Subcutaneous adipose tissue (tissue), 4 donors: ENCODE measurements around the gene COX6A1. TPM values are rescaled to one million over a fixed set of nuclear protein-coding genes. Genes with fewer than 3 reads are reported as not detected.

Experiments used
- total RNA-seq, 4 donors: library from RNA; depleted of rRNA; stranded (reverse); fragments of >200 nt; gene quantifications; one replicate each; pipeline ENCODE4 v1.1.0, GENCODE V29; 2016
- TF ChIP-seq, protein P1 (sequence below): fragments of 450-650 bp; IDR thresholded peaks from one replicate; pipeline ENCODE4 v1.5.1; 2016; ENCODE audit warnings: low read depth, mild to moderate bottlenecking, control low read depth, antibody characterized with exemption, moderate library complexity

COX6A1 gene
- total RNA-seq, 4 donors from 2014 or later: 514 to 710 (median 569) TPM

DNA sequence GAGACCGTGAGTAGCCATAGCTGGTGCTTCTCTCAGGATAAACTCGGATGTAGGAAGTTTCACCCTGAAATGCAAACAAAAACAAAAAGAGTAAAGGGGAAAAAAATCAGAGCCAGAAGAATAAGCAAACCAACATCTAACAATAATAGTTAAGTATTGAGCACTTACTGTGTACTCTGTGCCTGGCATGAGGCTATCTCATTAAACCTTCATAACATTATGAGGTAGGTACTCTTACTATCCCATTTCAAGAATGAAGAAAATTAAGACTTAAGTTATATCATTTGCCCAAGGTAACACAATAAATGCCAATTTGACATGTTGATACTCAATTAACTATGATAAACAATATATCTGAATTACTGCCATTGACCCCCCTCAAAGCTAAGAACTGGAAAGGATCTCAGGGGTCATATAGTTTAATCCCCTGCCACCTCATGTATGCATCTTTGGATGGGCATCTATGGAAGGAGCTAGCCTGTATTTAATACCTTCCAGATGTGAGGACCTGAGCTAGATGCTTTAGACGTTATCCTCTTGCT, 24.3 kb downstream of the COX6A1 start:
- TF ChIP-seq, protein P1, sequence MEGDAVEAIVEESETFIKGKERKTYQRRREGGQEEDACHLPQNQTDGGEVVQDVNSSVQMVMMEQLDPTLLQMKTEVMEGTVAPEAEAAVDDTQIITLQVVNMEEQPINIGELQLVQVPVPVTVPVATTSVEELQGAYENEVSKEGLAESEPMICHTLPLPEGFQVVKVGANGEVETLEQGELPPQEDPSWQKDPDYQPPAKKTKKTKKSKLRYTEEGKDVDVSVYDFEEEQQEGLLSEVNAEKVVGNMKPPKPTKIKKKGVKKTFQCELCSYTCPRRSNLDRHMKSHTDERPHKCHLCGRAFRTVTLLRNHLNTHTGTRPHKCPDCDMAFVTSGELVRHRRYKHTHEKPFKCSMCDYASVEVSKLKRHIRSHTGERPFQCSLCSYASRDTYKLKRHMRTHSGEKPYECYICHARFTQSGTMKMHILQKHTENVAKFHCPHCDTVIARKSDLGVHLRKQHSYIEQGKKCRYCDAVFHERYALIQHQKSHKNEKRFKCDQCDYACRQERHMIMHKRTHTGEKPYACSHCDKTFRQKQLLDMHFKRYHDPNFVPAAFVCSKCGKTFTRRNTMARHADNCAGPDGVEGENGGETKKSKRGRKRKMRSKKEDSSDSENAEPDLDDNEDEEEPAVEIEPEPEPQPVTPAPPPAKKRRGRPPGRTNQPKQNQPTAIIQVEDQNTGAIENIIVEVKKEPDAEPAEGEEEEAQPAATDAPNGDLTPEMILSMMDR: no peak

DNA sequence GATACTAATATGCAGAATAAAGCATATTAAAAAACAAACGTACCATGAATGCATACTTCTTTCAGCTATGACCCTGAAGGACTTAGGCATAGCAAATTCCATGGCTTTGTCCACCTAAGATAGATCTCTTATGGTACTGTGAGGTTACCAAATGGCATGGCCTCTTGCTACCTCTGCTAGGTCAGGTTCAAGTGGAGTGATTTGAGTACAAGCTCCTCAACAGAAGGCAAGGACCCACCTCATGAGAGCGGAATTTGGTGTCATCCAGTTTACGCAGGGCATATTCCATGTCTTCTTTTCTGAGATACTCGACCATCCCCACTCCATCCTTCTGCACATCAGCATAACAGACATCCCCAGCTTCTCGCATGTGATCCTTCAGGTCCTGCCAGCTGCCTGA, 25.8 kb downstream of the COX6A1 start:
- TF ChIP-seq, protein P1: no peak

DNA sequence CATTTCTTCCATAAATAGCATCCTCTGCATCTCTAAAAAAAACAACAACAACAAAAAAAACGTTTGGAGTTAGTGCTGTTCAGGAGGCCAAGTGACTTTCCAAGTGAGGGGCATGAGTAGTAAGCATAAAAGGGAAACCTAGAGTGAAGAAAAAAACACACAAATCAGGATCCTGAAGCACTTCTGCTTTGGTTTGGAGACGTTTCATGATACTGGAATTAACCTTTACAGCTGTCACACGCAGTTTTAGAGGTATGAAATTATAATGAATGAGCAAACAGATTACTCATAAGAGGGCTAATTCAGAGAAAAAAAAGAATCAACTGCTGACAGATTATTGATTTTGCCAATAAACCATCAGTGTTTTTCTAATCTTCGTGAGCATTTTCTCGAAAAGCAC, 27.8 kb downstream of the COX6A1 start:
- TF ChIP-seq, protein P1: no peak

DNA sequence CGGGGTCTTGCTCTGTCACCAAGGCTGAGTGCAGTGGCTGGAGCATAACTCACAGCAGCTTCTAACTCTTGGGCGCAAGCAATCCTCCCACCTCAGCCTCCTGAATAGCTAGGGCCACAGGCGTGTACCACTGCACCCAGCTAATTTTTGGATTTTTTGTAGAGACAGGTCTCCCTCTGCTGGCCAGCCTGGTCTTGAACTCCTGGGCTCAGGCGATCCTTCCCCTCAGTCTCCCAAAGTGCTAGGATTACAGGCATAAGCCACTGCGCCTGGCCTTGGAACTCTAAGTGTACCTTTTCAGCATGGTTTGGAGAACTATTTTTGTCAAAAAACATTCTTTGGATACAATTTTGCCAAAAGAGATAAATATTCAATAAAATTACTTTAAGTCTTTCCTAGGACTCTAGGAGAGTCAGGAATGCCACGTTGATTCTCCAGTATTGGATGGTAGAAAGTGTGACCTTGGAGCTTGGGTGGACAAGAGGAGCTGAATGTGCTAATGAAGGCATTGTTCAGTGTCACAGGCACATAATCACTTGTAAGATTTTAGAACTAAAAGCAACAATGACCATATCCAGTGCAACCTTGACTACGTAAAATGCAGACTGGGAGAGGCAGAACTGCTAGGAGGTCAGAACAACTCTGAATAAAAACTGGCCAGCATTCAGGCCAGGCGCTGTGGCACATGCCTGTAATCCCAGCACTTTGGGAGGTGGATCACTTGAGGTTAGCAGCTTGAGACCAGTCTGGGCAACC, 28.8 kb downstream of the COX6A1 start:
- TF ChIP-seq, protein P1: no peak

DNA sequence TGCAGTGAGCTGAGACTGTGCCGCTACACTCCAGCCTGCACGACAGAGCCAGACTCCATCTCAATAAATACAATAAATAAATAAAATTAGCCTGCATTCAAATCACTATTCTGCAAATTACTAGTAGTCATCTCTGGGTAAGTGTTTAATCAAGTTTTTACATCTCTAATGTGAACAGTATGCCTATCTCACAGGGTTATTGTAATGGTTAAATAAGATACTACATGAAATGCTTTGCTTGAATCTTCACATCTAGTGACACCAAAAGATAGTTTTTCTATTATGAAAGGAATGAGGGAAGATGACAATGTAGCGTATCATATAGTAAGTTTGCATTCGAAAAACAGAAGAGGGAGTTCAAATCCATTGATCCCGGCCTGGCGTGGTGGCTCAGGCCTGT, 29.5 kb downstream of the COX6A1 start:
- TF ChIP-seq, protein P1: no peak

DNA sequence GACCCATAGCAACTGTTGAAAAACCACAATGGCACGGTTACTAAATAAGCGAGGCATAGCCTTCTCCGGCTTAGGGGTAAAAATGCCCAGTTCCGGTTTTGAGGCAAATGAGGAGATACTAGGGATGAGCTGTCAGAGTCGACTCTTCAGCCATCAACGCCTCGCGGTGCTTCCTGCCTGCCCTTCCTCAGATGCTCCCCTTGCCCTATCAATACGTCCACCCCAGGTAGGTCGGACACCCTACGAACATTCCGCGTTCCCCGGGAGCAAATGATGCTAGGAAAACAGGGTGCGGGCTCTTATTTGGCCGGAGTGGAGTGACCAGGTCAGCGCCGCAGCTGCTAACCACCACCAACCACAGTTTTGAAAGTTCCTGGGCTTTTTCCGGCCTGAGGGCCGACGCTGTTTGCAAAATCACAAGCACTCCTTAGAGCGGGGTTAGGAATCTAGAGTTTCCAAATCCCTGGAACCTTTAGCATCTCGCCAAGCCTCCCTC, 30.5 kb downstream of the COX6A1 start:
- TF ChIP-seq, protein P1: no peak

DNA sequence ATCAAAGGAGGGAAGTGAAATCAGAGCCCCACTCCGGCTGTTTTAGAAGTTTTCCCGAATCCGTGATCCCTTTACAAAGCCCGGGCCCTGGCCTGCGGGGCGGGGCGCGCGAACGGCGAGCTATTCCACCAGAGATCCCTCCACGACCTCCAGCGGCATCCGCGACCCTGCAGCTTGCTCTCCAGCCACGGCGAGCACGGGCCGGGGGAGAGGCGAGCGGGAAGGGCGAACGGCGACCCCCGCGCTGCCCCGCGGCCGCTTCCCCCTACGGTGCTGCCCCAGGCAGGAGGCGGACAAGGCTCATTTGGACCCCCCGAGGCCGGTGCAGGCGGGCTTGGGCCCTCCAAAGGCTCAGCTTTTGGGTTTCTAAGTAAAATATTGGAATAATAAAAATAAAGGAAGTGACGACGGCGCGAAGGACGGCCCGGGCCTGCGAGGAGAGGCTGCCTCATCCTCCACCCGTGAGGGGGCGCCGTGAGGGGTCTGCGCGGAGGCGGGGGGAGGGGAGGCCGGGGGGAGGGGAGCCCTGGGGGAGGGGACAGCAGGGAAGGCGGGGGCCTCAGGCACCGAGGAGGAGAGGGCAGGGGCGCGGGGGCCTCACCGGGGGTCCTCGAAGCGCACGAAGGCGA, 31.0 kb downstream of the COX6A1 start:
- TF ChIP-seq, protein P1: no peak
